Measurements from ENCODE around the gene NCBP1.

DNA sequence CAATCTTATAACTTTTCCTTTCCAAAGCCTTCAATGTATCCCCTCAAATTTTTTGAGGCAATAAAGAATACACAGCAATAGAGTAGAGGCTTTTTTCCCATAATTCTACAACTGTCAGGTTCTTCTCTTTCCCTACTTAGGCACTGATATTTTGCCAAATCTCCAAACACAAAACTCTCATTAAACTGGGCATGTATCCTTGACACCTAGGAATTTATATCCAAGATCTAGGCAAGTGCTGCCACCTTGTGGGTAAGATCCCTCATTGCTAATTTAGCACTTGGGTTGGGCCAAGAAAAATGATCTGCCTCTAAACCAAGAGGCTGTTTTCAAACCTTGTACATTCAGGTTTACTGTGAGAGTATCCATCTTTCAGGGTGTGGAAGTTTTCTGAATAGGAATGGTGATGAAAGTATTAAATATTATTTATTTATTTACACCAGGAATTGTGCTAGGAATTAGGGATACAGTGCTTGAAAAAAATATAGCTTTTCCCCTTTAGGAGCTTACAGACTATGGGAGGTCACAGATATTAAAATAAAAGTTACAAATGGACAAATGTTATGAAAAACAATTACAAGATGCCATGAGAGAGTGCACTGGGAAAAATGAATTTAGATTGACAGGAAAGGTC lies 18.1 kb upstream of the NCBP1 start:
- TF ChIP-seq, protein P1, sequence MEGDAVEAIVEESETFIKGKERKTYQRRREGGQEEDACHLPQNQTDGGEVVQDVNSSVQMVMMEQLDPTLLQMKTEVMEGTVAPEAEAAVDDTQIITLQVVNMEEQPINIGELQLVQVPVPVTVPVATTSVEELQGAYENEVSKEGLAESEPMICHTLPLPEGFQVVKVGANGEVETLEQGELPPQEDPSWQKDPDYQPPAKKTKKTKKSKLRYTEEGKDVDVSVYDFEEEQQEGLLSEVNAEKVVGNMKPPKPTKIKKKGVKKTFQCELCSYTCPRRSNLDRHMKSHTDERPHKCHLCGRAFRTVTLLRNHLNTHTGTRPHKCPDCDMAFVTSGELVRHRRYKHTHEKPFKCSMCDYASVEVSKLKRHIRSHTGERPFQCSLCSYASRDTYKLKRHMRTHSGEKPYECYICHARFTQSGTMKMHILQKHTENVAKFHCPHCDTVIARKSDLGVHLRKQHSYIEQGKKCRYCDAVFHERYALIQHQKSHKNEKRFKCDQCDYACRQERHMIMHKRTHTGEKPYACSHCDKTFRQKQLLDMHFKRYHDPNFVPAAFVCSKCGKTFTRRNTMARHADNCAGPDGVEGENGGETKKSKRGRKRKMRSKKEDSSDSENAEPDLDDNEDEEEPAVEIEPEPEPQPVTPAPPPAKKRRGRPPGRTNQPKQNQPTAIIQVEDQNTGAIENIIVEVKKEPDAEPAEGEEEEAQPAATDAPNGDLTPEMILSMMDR (IDR thresholded peaks at IDR 0.05): peak; percentile 70 to 88 (median 78)
- TF ChIP-seq EP300 (IDR thresholded peaks at IDR 0.05): peak in 1 of 2 donors; percentile 62
- no peak for TF ChIP-seq POLR2A (IDR thresholded peaks at IDR 0.05)

Measured in tibial nerve (tissue), 4 donors.